Peyer's patch (tissue), 4 donors: ENCODE results near the gene HOXA3. TPM values are rescaled to one million over a fixed set of nuclear protein-coding genes. Genes with fewer than 3 reads are reported as not detected.

ENCODE experiments used
- DNase-seq, 3 donors: peaks; one replicate each; pipeline ENCODE4 v3.0.0-alpha.2; 2017 to 2019
- H3K27ac ChIP-seq, 4 donors: fragments of 200-600 bp; sonication (generic); one replicate each; pipeline ENCODE4 v1.5.1; 2016 to 2019
- H3K27me3 ChIP-seq, 2 donors: fragments of 200-600 bp; sonication (generic); one replicate each; pipeline ENCODE4 v1.5.1; 2019
- H3K36me3 ChIP-seq, 3 donors: fragments of 200-600 bp; sonication (generic); one replicate each; pipeline ENCODE4 v1.5.1; 2016 to 2019
- H3K4me1 ChIP-seq, 4 donors: fragments of 200-600 bp; sonication (generic); one replicate each; pipeline ENCODE4 v1.5.1; 2016 to 2019
- H3K4me3 ChIP-seq, 4 donors: fragments of 200-600 bp; sonication (generic); 1 replicate in 3 of 4; 2 replicates in 1 of 4; pipeline ENCODE4 v1.5.1; 2016 to 2019; ENCODE audit warnings: mild to moderate bottlenecking in 1 of 4
- H3K9me3 ChIP-seq, 4 donors: fragments of 200-600 bp; sonication (generic); one replicate each; pipeline ENCODE4 v1.5.1; 2016 to 2019; ENCODE audit warnings: mild to moderate bottlenecking in 1 of 4
- POLR2A ChIP-seq, 2 donors: fragments of 450-650 bp; IDR thresholded peaks; one replicate each; pipeline ENCODE4 v1.5.1; 2017; ENCODE audit warnings: antibody characterized with exemption in 2 of 2, mild to moderate bottlenecking in 2 of 2, moderate library complexity in 2 of 2
- total RNA-seq, 4 donors: library from RNA; depleted of rRNA; stranded (reverse); fragments of >200 nt; gene quantifications; one replicate each; pipeline ENCODE4 v1.1.0, GENCODE V29; 2016
- TF ChIP-seq, protein P1 (sequence below), 6 experiments: fragments of 450-650 bp in 4 of 6; fragments of 200-600 bp in 2 of 6; sonication (generic) in 1 of 6; IDR thresholded peaks; one replicate each; pipeline ENCODE4 v1.5.1; 2017 to 2019; ENCODE audit warnings: antibody characterized with exemption in 6 of 6, mild to moderate bottlenecking in 3 of 6, moderate library complexity in 1 of 6

Gene HOXA3
- total RNA-seq, 4 donors from 2014 or later, result 6.7 to 21.2 (median 13.9) TPM

DNA sequence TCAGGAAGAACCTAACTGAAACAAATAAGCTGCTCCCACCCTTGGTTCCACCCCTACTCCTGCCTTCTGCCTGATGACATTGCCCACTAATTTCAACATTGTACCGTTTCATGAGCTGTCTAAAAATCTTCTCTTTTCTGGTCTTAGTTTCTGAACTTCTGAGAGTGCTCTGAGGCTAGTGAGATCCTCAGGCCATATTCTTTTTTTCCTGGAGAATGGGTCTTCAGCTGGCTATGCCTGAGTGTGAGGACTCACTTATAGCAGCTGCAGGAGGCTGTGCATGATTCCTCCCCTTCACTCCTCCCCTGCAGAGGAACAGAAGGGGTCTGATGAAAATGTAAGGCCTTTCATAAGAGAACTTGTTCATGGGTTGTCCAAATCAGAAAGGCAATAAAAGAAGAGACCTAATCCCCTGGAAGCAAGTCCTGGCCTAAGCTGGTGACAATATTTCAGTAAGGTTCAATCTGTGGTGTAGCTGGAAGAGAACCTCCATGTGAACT, 32.9 kb downstream of the HOXA3 start:
- no peak for DNase-seq
- Histone ChIP-seq H3K4me1 (peaks cover 0 to 82% (median 4%) of the 10 kb centered on the region in 4 donors), H3K9me3 (no peaks in the 10 kb centered on the region), H3K36me3 (no peaks in the 10 kb centered on the region), H3K27me3 (no peaks in the 10 kb centered on the region), H3K4me3 (no peak overlapping the region), H3K27ac (peak overlapping the region in 2 of 4 donors; percentile 48 to 93)
- TF ChIP-seq, protein P1, sequence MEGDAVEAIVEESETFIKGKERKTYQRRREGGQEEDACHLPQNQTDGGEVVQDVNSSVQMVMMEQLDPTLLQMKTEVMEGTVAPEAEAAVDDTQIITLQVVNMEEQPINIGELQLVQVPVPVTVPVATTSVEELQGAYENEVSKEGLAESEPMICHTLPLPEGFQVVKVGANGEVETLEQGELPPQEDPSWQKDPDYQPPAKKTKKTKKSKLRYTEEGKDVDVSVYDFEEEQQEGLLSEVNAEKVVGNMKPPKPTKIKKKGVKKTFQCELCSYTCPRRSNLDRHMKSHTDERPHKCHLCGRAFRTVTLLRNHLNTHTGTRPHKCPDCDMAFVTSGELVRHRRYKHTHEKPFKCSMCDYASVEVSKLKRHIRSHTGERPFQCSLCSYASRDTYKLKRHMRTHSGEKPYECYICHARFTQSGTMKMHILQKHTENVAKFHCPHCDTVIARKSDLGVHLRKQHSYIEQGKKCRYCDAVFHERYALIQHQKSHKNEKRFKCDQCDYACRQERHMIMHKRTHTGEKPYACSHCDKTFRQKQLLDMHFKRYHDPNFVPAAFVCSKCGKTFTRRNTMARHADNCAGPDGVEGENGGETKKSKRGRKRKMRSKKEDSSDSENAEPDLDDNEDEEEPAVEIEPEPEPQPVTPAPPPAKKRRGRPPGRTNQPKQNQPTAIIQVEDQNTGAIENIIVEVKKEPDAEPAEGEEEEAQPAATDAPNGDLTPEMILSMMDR (IDR thresholded peaks at IDR 0.05), result no peak
- TF ChIP-seq POLR2A (IDR thresholded peaks at IDR 0.05), result no peak

DNA sequence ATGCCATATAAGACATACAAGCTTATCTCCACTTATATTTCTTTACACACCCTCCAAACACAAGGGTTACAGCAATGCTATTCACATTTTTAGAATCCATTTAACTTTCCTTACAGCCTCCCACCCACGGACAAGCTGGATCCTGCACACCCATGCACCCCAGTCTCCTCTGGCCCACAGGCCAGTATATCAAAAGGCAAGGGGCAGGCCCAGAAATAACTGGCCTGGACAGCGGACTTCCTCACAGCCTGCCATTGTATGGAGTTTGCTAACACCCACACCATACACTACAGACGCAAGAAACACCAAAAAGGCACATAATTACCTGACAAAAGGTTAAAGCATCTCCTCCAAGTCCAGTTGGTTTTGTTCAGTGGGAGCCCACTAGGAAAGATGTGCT, 33.8 kb downstream of the HOXA3 start:
- Histone ChIP-seq H3K4me1 (peaks cover 0 to 76% (median 4%) of the 10 kb centered on the region in 4 donors), H3K4me3 (peak overlapping the region in 2 of 4 donors; percentile 54 to 60), H3K36me3 (no peaks in the 10 kb centered on the region), H3K27ac (peak overlapping the region in 3 of 4 donors; percentile 51 to 93 (median 93)), H3K9me3 (no peaks in the 10 kb centered on the region), H3K27me3 (no peaks in the 10 kb centered on the region)
- no peak for DNase-seq
- no peak for TF ChIP-seq POLR2A (IDR thresholded peaks at IDR 0.05)
- TF ChIP-seq, protein P1 (IDR thresholded peaks at IDR 0.05), result no peak

DNA sequence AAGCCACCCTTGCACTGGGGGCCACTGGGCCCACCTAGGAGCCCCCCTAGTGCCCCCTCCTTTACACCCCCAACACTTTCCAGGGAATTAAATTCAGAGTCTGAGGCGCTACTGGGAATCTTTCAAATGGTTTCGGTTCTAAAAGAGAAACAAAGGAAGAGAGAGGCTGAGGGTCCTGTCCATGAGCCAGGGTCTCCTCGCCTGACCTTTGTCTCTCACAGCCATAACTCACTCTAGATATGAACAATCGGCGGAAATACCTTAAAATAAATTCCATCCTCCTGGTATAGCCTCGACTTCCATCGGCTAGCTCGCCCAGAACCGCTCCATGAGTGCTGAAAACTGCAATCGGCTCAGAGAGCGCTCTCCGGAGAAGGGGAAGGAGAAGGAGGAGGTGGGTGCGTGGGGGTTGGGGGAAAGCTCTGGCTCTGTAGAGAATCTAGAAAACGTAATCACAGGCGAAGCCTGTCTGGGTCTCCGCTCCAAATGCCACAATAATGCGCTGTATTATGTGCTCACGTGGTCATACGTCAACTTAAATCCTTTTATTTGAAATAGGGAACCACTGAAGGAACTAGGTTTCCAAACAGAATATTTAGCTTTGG, 34.4 kb downstream of the HOXA3 start:
- Histone ChIP-seq H3K27me3 (no peaks in the 10 kb centered on the region), H3K27ac (peak overlapping the region; percentile 23 to 93 (median 72)), H3K9me3 (no peaks in the 10 kb centered on the region), H3K4me3 (peak overlapping the region in 2 of 4 donors; percentile 54 to 60), H3K36me3 (no peaks in the 10 kb centered on the region), H3K4me1 (peaks cover 0 to 72% (median under 1%) of the 10 kb centered on the region in 4 donors)
- no peak for DNase-seq
- no peak for TF ChIP-seq POLR2A (IDR thresholded peaks at IDR 0.05)
- TF ChIP-seq, protein P1 (IDR thresholded peaks at IDR 0.05), result no peak

DNA sequence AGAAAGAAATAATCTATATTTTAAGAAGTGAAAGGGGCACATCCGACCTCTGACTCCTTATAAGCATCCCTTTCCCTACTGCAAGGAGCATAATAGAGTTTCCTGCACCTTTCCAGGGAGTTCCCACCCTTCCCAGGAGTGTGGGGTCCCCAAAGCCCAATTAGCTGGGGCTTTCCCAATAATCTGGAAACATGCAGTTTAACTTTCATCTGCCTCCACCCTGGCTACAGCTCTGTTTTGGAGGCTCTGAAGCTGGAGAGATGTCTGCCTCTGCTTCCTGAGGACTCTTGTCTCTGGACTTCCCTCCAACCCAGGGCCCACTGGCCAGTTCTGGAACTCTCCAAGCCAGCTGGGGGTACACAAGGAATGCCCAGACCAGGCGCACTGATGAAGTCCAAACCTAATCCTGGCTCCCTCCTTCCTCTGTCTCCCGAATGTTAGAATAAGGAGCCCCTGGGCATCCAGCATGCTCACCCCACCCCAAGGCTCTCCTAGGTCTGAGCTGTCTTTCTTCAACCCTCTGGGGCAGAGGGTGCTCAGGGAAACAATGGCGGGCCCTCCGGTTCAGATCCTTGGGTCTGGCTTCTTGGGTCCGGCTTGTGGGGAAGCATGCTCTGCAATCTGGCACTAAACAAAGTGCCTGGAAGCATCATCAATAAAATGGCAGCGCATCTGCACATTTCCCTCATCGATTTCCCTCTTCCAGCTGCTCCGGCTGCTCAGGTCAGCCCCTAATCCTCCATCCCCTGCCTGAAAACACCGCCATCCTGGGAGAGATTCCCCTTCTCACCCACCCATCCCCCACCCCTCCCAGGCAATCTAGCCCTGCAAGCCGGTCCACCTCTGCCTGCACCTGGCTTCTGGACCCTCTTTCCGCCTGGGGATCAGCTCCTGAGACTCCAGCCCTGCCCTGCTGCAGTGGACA, 35.2 kb downstream of the HOXA3 start:
- peak overlapping the region in 3 of 4 donors; percentile 19 to 60 (median 54) for H3K4me3 ChIP-seq
- H3K4me1 ChIP-seq, result peaks cover 0 to 76% (median 0%) of the 10 kb centered on the region in 4 donors
- peak overlapping the region; percentile 23 to 93 (median 72) for H3K27ac ChIP-seq
- H3K9me3 ChIP-seq, result no peaks in the 10 kb centered on the region
- DNase-seq, result no peak
- no peaks in the 10 kb centered on the region for H3K36me3 ChIP-seq
- no peak for TF ChIP-seq POLR2A (IDR thresholded peaks at IDR 0.05)
- TF ChIP-seq, protein P1 (IDR thresholded peaks at IDR 0.05), result no peak
- no peaks in the 10 kb centered on the region for H3K27me3 ChIP-seq

DNA sequence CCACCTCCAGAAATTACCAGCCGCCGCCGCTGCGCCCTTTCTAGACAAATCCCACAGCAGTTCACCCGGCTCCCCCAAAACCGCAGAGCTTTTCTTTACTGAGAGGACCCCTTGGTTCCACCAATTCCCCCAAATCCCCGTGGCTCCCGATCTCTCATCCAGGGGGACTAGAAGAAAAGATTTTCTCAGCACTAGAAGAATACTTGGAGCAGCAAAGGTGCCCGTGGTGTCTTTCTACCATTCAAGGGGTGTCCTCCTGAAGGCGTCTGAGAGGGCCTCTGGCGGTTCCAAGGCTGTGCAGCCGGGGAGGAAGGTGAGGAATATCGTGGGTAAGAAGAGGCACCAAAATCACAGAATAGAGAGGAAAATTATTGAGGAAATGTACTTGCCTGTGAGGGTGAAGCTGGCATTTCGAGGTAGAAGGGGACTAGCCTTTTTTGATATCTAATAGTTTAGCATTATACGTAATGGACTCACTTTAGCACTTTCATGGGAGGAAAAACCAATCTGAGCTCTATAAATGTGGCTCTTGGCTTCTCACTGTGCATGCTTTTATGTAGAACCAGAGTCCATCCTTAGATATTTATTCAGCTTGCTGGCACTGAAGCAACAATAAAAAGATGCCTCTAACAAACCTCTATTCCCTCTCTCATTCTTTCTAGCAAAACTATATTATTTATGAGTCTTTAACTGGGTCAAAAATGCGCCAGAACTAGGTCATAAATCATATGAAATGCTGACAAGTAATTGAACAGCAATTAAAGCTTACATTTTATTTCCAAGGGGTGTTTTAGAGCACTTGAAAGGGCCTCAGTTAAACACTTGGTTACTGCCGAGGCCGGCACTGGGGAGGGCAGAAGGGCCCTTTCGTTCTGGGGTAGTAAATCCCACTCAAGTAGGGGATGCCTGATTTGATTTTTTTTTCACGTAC, 36.1 kb downstream of the HOXA3 start:
- peak overlapping the region; percentile 51 to 93 (median 85) for H3K27ac ChIP-seq
- H3K27me3 ChIP-seq, result no peaks in the 10 kb centered on the region
- no peaks in the 10 kb centered on the region for H3K36me3 ChIP-seq
- H3K4me1 ChIP-seq, result peaks cover 0 to 73% (median 0%) of the 10 kb centered on the region in 4 donors
- no peaks in the 10 kb centered on the region for H3K9me3 ChIP-seq
- no peak for DNase-seq
- H3K4me3 ChIP-seq, result peak overlapping the region in 3 of 4 donors; percentile 19 to 60 (median 54)
- TF ChIP-seq POLR2A (IDR thresholded peaks at IDR 0.05), result no peak
- TF ChIP-seq, protein P1 (IDR thresholded peaks at IDR 0.05), result no peak
